Measurements from ENCODE around the gene TIMD4. TPM values are rescaled to one million over a fixed set of nuclear protein-coding genes. Genes with fewer than 3 reads are reported as not detected.
"Not testable (repeated sequence)": the region's sequence is repeated elsewhere in the genome, so short reads cannot be mapped to it uniquely, and the experiment has no call there.

The TIMD4 gene
- total RNA-seq, 1 donor from 2014 or later, result not detected

DNA sequence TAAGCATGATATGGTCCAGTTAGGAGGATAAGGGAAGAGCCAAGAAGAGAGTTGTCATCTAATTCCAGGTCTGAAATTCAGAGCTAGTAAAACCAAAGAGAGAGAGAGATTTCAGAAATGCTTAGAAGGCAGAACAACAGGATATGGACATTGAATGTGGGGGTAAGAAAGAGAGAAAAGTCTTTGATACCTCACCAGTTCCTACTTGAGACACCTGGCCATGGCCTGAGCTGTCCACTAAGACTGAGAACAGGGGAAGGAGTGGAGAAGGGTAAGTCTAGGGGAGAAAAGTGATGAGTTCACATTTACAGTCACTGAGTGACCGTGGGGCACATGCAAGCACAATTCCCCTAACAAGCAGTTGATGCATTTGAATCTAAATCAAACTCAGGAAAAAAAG is 35.5 kb downstream of the TIMD4 start:
- H4K20me1 ChIP-seq (ENCODE audit: low read depth), result no peaks in the 10 kb centered on the region
- no peaks in the 10 kb centered on the region for H3K79me2 ChIP-seq (ENCODE audit: low read depth)
- H3K27ac ChIP-seq, result no peak overlapping the region
- H2AFZ ChIP-seq (replicated peaks), result no peak overlapping the region
- H3K27me3 Mint-ChIP-seq (ENCODE audit: insufficient read depth, low read depth), result no peaks in the 10 kb centered on the region
- H3K4me3 ChIP-seq, result no peak overlapping the region
- H3F3A ChIP-seq (ENCODE audit: low read depth), result no peaks in the 10 kb centered on the region
- no peak for DNase-seq (ENCODE audit: low spot score)
- no peaks in the 10 kb centered on the region for H3K4me1 Mint-ChIP-seq
- H3K9ac ChIP-seq, result no peak overlapping the region
- no peaks in the 10 kb centered on the region for H3K4me1 ChIP-seq
- TF ChIP-seq, protein P1, sequence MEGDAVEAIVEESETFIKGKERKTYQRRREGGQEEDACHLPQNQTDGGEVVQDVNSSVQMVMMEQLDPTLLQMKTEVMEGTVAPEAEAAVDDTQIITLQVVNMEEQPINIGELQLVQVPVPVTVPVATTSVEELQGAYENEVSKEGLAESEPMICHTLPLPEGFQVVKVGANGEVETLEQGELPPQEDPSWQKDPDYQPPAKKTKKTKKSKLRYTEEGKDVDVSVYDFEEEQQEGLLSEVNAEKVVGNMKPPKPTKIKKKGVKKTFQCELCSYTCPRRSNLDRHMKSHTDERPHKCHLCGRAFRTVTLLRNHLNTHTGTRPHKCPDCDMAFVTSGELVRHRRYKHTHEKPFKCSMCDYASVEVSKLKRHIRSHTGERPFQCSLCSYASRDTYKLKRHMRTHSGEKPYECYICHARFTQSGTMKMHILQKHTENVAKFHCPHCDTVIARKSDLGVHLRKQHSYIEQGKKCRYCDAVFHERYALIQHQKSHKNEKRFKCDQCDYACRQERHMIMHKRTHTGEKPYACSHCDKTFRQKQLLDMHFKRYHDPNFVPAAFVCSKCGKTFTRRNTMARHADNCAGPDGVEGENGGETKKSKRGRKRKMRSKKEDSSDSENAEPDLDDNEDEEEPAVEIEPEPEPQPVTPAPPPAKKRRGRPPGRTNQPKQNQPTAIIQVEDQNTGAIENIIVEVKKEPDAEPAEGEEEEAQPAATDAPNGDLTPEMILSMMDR (IDR thresholded peaks at IDR 0.05), result no peak
- TF ChIP-seq EZH2phosphoT487 (IDR thresholded peaks at IDR 0.05) (no peak), EZH2 (IDR thresholded peaks at IDR 0.05) (no peak)
- H3K27ac Mint-ChIP-seq, result no peak overlapping the region
- no peaks in the 10 kb centered on the region for H3K36me3 Mint-ChIP-seq
- no peaks in the 10 kb centered on the region for H3K36me3 ChIP-seq
- no peaks in the 10 kb centered on the region for H3K9me3 Mint-ChIP-seq
- H3K9me3 ChIP-seq (ENCODE audit: low read depth), result no peaks in the 10 kb centered on the region
- no peak overlapping the region for H3K4me3 Mint-ChIP-seq
- no peaks in the 10 kb centered on the region for H3K27me3 ChIP-seq
- H3K4me2 ChIP-seq, result no peak overlapping the region

DNA sequence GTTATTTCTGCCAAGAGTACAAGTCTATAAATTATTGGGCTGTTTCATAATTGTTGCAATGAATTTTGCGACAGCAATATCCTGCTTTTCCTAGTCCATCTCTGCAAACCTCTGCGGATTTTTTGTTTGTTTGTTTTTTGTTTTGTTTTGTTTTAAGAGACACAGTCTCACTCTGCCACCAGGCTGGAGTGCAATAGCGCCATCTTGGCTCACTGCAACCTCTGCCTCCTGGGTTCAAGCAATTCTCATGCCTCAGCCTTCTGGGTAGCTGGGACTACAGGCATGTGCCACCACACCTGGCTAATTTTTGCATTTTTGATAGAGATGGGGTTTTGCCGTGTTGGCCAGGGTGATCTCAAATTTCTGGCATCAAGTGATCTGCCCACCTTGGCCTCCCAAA is 37.3 kb downstream of the TIMD4 start:
- H3K27ac ChIP-seq; H3K9me3 ChIP-seq (ENCODE audit: low read depth); H3K4me3 Mint-ChIP-seq; H3F3A ChIP-seq (ENCODE audit: low read depth); H3K36me3 ChIP-seq; H4K20me1 ChIP-seq (ENCODE audit: low read depth); H3K4me2 ChIP-seq; H3K27ac Mint-ChIP-seq; H3K4me1 Mint-ChIP-seq; H3K4me1 ChIP-seq; H3K9ac ChIP-seq; H3K36me3 Mint-ChIP-seq; H3K27me3 ChIP-seq; H3K27me3 Mint-ChIP-seq (ENCODE audit: insufficient read depth, low read depth); DNase-seq (ENCODE audit: low spot score); H3K9me3 Mint-ChIP-seq; H3K4me3 ChIP-seq; H3K79me2 ChIP-seq (ENCODE audit: low read depth): not testable (repeated sequence)
- peak overlapping the region; percentile 93 for H2AFZ ChIP-seq (replicated peaks)
- TF ChIP-seq, protein P1 (IDR thresholded peaks at IDR 0.05), result peak; percentile 49

DNA sequence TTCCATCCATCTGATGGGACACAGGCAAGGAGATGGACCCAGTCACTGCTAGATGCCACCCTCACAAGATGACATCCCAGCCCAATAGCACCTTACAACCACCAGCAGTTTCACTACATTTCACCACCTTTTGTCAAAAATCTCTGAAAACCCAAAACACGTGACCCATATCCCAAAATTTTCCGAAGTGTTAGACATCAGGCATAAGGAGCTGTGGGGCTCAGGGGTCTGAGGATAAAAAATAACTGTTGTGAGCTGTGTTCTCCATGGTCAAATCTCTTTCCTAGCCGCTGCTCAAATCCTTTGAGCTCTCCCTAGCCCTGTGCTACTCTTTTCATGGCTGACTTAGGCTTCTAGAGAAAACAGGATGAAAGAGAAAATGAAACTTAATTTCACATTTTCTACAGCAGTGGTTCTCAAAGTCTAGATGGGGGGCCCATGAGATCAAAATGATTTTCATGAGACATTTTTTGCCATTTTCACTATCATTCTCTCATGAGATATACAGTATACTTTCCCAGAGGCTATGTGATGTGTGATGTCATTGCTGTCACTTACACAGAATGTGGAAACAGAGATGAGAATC is 40.7 kb downstream of the TIMD4 start:
- no peak overlapping the region for H3K27ac Mint-ChIP-seq
- no peaks in the 10 kb centered on the region for H3K4me1 ChIP-seq
- no peak for DNase-seq (ENCODE audit: low spot score)
- no peaks in the 10 kb centered on the region for H3K36me3 ChIP-seq
- H3K4me3 ChIP-seq, result no peak overlapping the region
- no peak overlapping the region for H3K4me3 Mint-ChIP-seq
- H4K20me1 ChIP-seq (ENCODE audit: low read depth), result no peaks in the 10 kb centered on the region
- H3K27me3 Mint-ChIP-seq (ENCODE audit: insufficient read depth, low read depth), result no peaks in the 10 kb centered on the region
- TF ChIP-seq EZH2 (IDR thresholded peaks at IDR 0.05) (no peak), EZH2phosphoT487 (IDR thresholded peaks at IDR 0.05) (no peak)
- TF ChIP-seq, protein P1 (IDR thresholded peaks at IDR 0.05), result no peak
- no peak overlapping the region for H2AFZ ChIP-seq (replicated peaks)
- H3F3A ChIP-seq (ENCODE audit: low read depth), result no peaks in the 10 kb centered on the region
- H3K79me2 ChIP-seq (ENCODE audit: low read depth), result no peaks in the 10 kb centered on the region
- no peak overlapping the region for H3K4me2 ChIP-seq
- no peaks in the 10 kb centered on the region for H3K27me3 ChIP-seq
- no peaks in the 10 kb centered on the region for H3K9me3 ChIP-seq (ENCODE audit: low read depth)
- no peaks in the 10 kb centered on the region for H3K36me3 Mint-ChIP-seq
- H3K9me3 Mint-ChIP-seq, result no peaks in the 10 kb centered on the region
- H3K9ac ChIP-seq, result no peak overlapping the region
- H3K4me1 Mint-ChIP-seq, result no peaks in the 10 kb centered on the region
- H3K27ac ChIP-seq, result no peak overlapping the region

Data from neural progenitor cell (in vitro differentiated cells).